Loucy (cell line): ENCODE results near the gene EFHB.

Source experiments
- H2AFZ ChIP-seq: fragments of 200-600 bp; sonication (generic); 2 replicates; pipeline ENCODE4 v1.6.0; 2016; ENCODE audit warnings: antibody characterized with exemption, mild to moderate bottlenecking, low read length, moderate library complexity
- H3F3A ChIP-seq: fragments of 200-600 bp; 2 replicates; pipeline ENCODE4 v1.6.0; 2016; ENCODE audit warnings: antibody characterized with exemption, low read depth, mild to moderate bottlenecking
- H3K27me3 ChIP-seq: fragments of 200-600 bp; sonication (generic); 2 replicates; pipeline ENCODE4 v1.6.1; 2014; ENCODE audit warnings: low read length, mild to moderate bottlenecking; ENCODE audit not compliant: insufficient read depth, poor library complexity, severe bottlenecking
- H3K36me3 ChIP-seq: fragments of 200-600 bp; sonication (generic); 2 replicates; pipeline ENCODE4 v1.6.1; 2016; ENCODE audit warnings: low read length; ENCODE audit not compliant: insufficient read depth
- H3K4me1 ChIP-seq: fragments of 200-600 bp; sonication (generic); 2 replicates; pipeline ENCODE4 v1.5.1; 2014; ENCODE audit warnings: low read length, mild to moderate bottlenecking; ENCODE audit not compliant: insufficient read depth, poor library complexity, severe bottlenecking
- H3K4me2 ChIP-seq: fragments of 200-600 bp; sonication (generic); 2 replicates; pipeline ENCODE4 v1.6.0; 2014; ENCODE audit warnings: antibody characterized with exemption, low read length, low read depth, mild to moderate bottlenecking; ENCODE audit not compliant: poor library complexity, severe bottlenecking
- H3K4me3 ChIP-seq: fragments of 200-600 bp; sonication (generic); 2 replicates; pipeline ENCODE4 v1.5.1; 2014; ENCODE audit warnings: low read length, mild to moderate bottlenecking, mixed read lengths; ENCODE audit not compliant: poor library complexity, severe bottlenecking
- H3K79me2 ChIP-seq: fragments of 200-600 bp; sonication (generic); 2 replicates; pipeline ENCODE4 v1.6.1; 2014; ENCODE audit warnings: low read length; ENCODE audit not compliant: insufficient read depth
- H3K9ac ChIP-seq: fragments of 200-600 bp; sonication (generic); 2 replicates; pipeline ENCODE4 v1.6.0; 2014; ENCODE audit warnings: mild to moderate bottlenecking, low read depth, low read length, moderate library complexity; ENCODE audit not compliant: poor library complexity, severe bottlenecking
- H3K9me2 ChIP-seq: fragments of 200-600 bp; sonication (generic); replicated peaks from 2 replicates; pipeline ENCODE4 v1.6.1; 2016; ENCODE audit warnings: low read depth, low read length, mixed read lengths
- H3K9me3 ChIP-seq: fragments of 200-600 bp; sonication (generic); 2 replicates; pipeline ENCODE4 v1.6.1; 2014; ENCODE audit warnings: mild to moderate bottlenecking, antibody characterized with exemption, low read length, low read depth; ENCODE audit not compliant: insufficient read depth
- H4K20me1 ChIP-seq: fragments of 200-600 bp; sonication (generic); 2 replicates; pipeline ENCODE4 v1.6.0; 2014; ENCODE audit warnings: antibody characterized with exemption, low read length, mild to moderate bottlenecking; ENCODE audit not compliant: insufficient read depth, poor library complexity, severe bottlenecking
- EZH2phosphoT487 ChIP-seq: fragments of 200-600 bp; IDR thresholded peaks from 2 replicates; pipeline ENCODE4 v1.6.1; 2018; ENCODE audit warnings: antibody characterized with exemption, mild to moderate bottlenecking, moderate library complexity, borderline replicate concordance
- TF ChIP-seq, protein P1 (sequence below): fragments of 200-600 bp; sonication (generic); conservative IDR thresholded peaks from 2 replicates; pipeline ENCODE4 v1.5.1; 2014; ENCODE audit warnings: mild to moderate bottlenecking, antibody characterized with exemption, low read length

Gene EFHB

DNA sequence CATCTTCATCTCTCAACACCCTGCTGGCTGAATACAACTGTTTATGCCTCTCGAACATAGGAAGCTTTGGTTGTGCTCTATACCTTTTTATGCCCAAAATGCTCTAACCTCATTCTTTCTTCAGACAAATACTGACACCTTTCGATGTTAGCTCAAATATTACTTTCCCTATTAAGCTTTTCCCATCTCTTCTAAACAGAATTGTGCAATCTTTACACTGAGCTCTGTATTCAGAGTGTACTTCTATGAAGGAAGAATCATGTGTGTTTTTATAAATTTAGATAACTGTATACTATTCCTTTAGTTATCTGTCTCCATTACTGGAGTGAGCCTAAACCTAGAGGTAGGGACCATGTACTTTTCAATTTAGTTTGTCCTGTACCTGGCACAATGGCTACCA is 1.6 kb downstream of the EFHB start:
- Histone ChIP-seq H3K4me3 (no peak overlapping the region), H3K36me3 (no peaks in the 10 kb centered on the region), H3K9me2 (no peaks in the 10 kb centered on the region), H3K4me2 (peak overlapping the region; percentile 51), H3K4me1 (peaks cover 23% of the 10 kb centered on the region), H3K9me3 (no peaks in the 10 kb centered on the region), H3K9ac (no peak overlapping the region), H3K79me2 (no peaks in the 10 kb centered on the region), H2AFZ (no peak overlapping the region), H3F3A (no peaks in the 10 kb centered on the region), H3K27me3 (no peaks in the 10 kb centered on the region), H4K20me1 (no peaks in the 10 kb centered on the region)
- TF ChIP-seq EZH2phosphoT487, result no peak
- TF ChIP-seq, protein P1, sequence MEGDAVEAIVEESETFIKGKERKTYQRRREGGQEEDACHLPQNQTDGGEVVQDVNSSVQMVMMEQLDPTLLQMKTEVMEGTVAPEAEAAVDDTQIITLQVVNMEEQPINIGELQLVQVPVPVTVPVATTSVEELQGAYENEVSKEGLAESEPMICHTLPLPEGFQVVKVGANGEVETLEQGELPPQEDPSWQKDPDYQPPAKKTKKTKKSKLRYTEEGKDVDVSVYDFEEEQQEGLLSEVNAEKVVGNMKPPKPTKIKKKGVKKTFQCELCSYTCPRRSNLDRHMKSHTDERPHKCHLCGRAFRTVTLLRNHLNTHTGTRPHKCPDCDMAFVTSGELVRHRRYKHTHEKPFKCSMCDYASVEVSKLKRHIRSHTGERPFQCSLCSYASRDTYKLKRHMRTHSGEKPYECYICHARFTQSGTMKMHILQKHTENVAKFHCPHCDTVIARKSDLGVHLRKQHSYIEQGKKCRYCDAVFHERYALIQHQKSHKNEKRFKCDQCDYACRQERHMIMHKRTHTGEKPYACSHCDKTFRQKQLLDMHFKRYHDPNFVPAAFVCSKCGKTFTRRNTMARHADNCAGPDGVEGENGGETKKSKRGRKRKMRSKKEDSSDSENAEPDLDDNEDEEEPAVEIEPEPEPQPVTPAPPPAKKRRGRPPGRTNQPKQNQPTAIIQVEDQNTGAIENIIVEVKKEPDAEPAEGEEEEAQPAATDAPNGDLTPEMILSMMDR, result no peak

DNA sequence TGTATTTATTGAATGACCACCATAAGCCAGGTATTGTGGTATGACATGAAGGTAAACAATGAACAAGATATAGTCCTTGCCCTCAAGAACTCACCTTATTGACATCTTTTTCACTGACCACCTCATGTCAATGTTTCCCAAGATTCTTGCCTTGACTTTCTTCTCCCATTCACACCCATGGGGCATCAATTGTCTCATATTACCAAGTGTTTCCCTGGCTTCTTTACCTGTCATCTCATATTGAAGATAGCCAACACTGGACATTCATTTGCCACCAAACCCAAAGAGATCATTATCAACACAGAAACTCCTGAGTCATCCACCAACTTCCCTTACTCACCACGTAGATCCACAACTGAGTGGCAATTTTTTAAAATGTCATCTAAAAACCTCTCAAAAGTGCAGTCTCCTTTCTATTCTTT is 2.2 kb downstream of the EFHB start:
- Histone ChIP-seq H3K4me1 (peaks cover 18% of the 10 kb centered on the region), H3K79me2 (no peaks in the 10 kb centered on the region), H3K9me2 (no peaks in the 10 kb centered on the region), H3K9ac (no peak overlapping the region), H3K9me3 (no peaks in the 10 kb centered on the region), H3K36me3 (no peaks in the 10 kb centered on the region), H3K27me3 (no peaks in the 10 kb centered on the region), H2AFZ (no peak overlapping the region), H3K4me3 (peak overlapping the region; percentile 11), H3K4me2 (peak overlapping the region; percentile 51), H4K20me1 (no peaks in the 10 kb centered on the region), H3F3A (no peaks in the 10 kb centered on the region)
- no peak for TF ChIP-seq EZH2phosphoT487
- TF ChIP-seq, protein P1, result no peak

DNA sequence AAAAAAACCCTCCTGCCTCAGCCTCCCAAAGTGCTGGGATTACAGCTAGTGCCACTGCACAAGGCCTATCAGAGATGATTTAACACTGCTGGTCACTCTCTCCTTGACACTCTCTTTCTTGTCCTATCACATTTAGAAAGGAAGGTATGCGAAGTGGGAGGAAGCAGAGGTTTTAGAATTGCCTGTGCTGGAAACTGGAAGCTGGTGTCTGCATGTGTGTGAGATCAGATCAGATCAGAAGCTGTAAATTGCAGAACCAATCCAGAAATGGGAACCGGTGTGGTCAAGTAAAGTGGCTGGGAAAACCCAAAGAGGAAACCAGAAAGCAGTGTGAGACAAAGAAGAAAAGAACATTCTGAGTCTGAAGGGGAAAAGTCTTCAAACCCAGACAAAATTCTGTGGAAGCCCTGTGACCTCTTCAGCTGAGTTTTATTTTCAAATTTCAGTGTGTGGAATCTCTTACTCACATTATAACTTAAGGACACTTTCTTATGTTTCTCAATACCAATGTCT is 2.8 kb downstream of the EFHB start:
- H3K36me3 ChIP-seq, result no peaks in the 10 kb centered on the region
- no peak for TF ChIP-seq EZH2phosphoT487
- TF ChIP-seq, protein P1, result no peak
- H4K20me1 ChIP-seq, result no peaks in the 10 kb centered on the region
- no peaks in the 10 kb centered on the region for H3K9me2 ChIP-seq
- H3K9ac ChIP-seq, result no peak overlapping the region
- H3K27me3 ChIP-seq, result no peaks in the 10 kb centered on the region
- peak overlapping the region; percentile 51 for H3K4me2 ChIP-seq
- no peaks in the 10 kb centered on the region for H3K79me2 ChIP-seq
- no peaks in the 10 kb centered on the region for H3F3A ChIP-seq
- H3K9me3 ChIP-seq, result no peaks in the 10 kb centered on the region
- H3K4me1 ChIP-seq, result peaks cover 18% of the 10 kb centered on the region
- peak overlapping the region; percentile 11 for H3K4me3 ChIP-seq
- no peak overlapping the region for H2AFZ ChIP-seq
